ENCODE data around the gene STT3B.
"Not testable (repeated sequence)": the region's sequence is repeated elsewhere in the genome, so short reads cannot be mapped to it uniquely, and the experiment has no call there.

The STT3B gene

DNA sequence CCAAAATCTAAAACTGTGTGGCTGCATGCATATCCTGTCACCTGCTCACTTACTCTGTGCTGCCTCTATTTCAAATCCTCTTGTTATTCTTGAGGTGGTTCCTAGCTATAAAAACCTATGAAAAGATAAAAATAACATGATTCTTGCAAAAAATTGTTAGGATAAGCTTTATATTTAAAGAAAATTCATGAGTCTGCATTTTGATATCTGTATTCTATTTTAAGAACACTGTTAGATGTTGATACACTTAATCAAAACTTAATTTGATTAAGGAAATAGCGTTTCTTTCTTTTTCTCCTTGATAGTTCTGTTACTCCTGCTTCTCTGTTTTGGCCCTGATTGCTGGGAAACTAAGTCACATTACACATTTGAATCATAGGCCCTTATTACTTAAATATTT lies 22.5 kb downstream of the STT3B start:
- DNase-seq: no peak

DNA sequence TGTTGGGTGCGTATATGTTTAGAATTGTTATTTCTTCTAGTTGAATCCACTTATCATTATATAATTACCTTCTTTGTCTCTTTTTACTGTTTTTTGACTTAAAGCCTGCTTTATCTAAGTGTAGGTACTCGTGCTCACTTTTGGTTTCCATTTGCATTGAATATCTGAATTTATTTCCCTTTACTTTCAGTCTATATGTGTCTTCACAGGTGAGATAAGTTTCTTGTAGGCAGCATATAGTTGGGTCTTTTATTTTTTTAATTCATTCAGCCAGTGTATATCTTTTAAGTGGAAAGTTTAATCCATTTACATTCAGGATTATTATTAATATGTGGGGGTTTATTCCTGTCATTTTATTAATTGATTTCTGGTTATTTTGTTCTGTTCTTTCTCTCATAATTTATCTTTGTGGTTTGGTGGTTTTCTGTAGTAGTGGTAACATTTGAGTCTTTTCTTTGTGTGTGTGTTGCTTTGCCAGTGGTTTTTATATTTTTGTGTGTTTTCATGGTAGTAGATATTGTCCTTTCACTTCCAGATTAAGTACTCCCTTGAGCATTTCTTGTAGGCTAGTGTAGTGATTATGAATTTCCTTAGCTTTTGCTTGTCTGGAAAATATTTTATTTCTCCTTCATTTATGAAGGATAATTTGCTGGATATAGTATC lies 27.3 kb downstream of the STT3B start:
- no peak for DNase-seq

DNA sequence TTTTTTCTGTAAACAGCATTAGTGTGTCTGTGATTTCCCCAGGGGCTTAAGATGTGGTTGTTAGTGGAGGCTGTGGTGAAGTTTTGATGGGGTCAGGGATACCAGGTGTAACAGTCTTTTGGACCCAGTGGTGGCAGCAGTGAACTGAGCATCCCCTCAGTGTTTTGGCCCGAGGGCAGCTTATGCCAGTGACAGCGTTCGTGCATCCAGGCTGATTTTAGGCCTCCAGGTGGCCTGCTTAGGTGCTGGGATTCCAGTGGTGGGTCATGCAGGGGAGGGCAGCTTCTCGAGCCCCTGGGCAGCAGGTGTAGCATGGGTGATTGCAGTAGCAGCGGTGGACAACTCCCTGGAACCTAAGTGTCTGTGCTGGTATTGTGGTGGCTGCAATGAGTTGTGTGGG lies 29.2 kb downstream of the STT3B start:
- no peak for DNase-seq

DNA sequence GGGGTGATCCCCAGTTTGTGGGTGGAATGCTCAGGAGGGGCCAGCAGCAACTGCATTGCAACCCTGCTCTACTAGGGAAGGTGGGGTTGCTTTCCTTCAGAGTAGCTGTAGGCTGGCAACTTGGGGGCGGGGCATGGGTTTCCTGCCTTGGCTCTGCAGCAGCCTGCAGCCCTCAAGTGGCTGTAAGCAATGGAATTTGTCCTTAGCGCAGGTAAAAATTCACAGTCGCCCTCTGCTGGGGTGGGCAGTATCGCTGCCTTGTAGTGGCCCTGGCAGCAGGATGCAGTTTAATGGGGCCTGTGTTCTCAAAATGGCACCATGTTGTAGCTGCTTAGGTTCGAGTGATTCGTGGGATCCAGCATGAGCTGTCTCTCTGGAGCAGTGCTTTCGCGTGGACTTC lies 29.8 kb downstream of the STT3B start:
- DNase-seq: no peak

DNA sequence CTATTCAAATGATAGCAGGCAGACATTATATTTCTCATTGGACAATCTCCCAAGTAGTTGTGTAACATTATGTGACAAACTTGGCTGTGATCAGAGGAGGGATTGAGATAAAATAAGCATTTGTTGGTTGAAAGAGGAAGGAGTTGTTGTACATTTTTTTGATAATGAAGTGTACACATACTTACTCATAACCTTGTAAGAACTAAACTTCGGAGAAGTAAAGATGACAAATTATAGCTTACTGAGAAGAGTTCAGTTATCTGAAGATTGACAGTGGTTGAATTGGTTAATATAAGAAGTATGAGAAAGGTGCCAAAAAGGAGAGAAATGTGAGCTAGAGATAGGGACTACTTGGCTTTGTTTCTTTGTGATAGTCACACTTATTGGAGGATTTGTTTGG lies 32.6 kb downstream of the STT3B start:
- DNase-seq: no peak

DNA sequence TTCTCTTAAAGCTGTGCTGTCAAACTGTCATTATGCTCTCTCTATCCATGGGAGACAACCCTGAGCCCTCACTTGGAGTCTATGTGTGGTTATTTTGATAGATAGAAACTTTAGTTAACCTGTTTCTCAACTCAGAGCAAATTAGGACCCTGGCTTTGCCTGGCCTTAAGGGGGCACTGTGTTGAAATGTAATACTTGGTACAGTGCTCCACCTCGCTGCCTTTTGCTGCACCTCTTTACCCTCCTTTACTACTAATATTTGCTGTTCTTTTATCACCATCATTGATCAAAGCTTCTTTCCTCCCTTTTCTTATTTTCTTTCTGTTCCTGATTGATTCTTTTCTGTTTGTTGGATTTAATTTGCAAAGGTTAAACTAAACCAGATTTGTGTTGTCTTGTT lies 34.3 kb downstream of the STT3B start:
- no peak for DNase-seq

DNA sequence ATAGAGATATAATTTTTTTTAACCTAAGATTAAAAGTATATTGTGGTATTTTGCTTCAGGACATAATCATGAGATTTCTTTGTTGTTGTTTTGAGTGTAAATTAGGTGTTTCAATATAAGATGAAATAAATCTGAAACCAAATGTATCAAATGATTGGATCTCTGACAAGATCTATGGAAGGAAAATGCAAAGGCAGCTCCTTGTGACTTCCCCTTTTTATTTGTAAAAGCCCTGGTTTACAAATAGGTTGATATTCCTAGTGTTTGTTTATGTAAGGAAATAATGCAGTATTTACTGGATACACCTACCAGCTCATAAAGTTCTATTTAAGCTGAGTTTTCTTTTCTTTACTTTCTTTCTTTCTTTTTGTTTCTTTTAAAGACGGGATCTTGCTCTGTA lies 35.9 kb downstream of the STT3B start:
- no peak for DNase-seq

DNA sequence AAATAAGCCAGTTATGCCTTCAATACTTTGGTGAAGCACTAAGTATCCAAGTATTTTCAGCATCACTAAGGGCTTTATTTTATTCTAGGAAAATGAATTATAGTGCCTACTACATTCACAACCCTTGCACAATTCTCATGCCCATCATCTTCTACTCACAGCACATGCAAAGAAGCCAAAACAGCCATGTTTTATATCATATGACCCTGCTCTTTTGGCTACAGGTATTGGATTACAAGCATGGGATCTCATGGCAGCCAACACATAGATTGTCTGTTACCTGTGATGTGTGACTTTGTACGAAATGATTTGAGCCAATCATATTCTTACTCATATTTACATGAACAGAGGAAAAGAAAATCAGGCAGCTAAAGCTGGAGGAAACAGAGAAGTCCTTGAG lies 38.6 kb downstream of the STT3B start:
- no peak for DNase-seq

DNA sequence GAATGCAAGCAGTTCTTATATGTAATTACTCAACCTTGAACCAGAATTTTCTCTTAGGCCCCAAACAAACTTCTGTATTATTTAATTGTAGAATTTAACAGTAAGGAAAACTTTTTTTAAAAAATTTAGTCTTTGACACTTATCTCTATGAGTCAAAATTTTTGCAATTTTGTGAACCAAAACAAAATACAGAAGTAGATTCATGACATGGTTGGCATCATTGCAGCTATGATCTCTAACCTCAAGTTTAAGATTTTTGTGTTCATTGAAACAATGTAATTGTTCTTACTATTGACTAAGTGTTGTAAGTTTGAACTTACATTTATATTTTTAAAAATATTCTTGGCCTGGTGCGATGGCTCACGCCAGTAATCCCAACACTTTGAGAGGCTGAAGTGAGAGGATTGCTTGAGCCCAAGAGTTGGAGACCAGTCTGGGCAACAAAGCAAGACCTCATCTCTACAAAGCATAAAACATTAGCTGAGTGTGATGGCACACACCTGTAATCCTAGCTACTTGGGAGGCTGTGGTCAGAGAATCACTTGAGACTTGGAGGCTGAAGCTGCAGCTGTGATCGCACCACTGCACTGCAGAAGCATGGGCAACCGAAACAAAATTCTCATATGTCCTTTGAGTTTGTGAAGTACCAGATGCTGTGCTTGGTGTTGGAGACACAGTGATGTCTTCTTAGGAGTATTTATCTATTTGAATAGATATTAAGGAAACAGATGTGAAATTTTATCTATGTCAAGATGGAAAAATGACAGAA lies 39.7 kb downstream of the STT3B start:
- DNase-seq: no peak

DNA sequence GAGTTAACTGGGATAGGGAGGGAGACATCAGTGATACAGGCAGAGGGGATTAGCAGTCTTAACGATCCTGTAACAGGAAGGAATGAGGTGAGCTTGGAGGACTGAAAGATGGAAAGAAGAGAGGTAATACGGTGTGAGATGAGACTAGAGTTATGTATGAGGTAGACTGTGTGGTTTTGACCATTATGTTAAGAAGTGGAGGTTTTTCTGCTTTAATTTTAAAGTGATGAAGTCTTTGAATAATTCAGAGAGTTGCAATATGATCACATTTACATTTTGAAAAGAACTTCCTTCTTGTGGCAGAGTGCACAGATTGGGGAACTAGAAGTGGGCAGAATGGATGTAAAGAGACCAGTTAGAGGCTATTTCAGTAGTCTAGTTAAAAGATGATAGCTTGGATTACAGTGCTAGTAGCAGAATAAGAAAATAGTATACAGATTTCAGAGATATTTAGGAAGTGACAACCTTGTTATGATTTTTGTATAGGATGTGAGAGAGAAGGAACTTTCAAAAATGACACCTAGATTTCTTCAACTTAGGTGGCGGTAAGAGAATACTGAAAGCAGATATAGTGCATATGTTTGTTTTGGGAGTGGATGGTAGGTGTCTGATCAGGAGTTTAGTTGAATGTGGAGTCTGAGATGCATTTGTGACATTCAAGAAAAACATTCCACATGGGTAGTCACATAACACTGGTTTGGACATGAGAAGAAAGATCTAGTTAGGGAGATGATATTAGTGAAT lies 40.5 kb downstream of the STT3B start:
- DNase-seq: no peak

DNA sequence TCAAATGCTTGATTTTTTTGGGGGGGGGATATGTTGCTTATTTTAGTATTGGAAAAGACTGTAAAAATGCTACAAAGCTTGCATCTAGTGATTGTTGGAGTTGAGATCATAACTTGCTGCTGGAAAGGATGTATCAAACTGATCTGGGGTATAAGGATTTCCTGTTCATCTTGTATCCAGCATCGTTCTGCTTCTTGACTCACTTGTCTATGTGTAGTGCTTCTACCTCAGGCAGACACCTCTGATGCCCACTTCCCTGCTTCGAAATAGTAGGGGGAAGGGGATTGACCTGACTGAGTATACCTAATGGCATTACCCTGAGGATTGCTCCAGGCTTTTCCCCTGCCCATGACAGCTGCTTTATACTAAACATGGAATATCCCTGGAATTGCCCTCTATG lies 42.7 kb downstream of the STT3B start:
- no peak for DNase-seq

DNA sequence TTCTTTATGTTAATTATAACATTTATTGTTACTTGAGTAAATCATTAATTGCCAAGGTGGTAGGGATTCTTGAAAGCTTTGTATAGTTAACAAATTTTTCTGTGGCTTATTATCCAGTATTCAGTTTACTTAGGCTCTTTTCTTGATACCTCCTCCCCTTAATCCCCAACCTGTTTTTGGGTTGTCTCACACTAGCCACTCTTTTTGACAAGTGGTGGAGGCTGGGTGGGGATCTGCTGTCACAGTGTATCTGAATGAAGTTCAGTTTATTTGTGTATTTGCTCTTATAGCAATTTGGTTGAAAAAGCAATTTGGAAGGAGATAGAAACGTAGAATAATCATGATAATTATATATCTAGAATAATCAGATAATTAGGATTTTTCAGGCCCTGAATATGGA lies 43.8 kb downstream of the STT3B start:
- DNase-seq: no peak

DNA sequence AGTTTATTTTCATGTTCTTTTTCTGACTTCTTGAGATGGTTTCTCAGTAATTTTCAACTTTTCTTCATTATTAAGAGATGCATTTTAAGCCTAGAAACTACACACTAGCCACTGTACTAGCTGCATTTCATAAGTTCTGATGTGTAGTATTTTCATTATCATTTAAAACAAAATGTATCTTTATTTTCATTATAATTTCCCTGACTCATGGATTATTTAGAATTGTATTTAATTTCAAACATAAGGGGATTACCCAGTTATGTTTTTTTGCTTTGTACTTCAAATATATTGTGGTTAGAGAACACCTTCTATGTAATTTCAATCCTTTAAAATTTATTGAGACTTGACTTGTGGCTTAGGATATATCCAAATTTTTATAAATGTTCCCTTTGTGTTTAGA lies 44.5 kb downstream of the STT3B start:
- DNase-seq: no peak

DNA sequence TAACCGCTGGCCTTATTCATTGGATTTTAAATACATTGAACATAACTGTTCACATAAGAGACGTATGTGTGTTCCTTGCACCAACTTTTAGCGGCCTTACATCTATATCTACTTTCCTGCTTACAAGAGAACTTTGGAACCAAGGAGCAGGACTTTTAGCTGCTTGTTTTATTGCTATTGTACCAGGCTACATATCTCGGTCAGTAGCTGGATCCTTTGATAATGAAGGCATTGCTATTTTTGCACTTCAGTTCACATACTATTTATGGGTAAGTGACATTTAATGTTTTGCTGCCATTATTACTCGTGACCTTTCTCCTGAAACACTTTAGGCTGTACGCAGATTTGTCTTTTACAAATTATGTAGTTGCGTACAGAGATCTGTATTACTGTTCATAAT lies 47.1 kb downstream of the STT3B start:
- DNase-seq: no peak

DNA sequence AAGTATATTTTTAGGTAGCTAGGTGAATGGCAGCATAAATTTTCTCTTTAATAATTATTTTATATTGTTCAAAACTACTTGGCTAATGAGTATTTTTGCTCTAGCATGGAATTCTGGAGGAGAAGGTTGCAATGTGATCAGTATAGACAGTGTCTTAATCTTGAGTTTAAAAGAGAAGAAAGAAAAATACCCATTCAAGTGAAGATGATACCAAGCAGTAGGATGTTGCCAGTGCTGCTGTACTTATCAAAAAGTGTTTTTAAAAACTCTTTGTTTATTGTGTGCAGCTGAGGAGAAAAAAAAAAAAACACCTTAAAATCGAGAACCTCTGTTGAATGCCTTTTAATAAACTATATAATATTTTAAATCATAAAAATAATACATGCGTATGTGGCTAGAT lies 47.9 kb downstream of the STT3B start:
- DNase-seq: no peak

DNA sequence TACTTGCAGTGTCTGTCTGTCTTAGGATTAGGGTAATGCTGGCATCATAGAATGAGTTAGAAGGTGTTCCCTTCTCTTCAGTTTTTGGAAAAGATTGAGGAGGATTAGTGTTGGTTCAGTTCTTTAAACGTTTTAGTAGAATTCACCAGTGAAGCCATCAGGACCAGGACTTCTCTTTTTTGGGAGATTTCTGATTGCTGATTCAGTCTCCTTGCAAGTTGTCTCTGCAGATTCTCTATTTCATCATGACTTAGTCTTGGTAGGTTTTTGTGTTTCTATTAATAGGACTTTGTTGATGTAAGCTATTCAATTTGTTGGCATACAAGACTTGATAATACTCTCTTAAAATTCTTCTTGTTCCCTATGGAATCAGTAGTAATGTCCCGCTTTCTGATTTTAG lies 48.9 kb downstream of the STT3B start:
- DNase-seq: no peak

DNA sequence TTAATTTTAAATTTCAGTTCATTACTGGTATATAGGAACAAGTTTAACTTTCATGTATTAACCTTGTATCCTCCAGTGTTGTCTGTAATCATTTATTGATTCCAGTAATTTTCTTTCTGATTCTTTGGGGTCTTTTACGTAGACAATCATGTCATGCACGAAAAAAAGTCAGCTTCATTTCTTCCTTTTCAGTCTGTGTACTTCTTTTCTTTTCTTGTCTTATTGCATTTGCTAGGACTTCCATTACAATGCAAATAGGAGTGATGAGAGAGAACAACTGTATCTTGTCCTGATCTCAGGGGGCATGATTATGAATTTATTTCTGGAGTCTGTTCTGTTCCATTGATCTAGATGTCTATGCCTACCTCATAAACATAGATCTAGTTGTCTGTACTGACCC lies 56.5 kb downstream of the STT3B start:
- no peak for DNase-seq

DNA sequence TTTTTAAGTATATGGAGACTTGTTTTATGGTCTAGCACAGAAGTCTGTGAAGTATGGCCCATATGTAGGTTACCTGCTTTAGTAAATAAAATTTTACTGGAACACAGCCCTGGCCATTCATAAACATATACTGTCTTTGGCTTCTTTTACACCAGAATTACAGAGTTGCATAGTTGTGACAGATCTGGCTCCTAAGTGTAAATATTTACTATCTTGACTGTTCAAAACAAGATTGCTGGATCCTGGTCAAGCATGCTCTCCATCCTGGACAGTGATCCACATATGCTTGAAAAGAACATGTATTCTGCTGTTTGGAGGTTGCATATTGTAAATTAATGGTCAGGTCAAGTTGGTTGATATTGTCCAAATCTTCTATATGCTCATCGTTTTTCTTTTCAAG lies 57.9 kb downstream of the STT3B start:
- no peak for DNase-seq

DNA sequence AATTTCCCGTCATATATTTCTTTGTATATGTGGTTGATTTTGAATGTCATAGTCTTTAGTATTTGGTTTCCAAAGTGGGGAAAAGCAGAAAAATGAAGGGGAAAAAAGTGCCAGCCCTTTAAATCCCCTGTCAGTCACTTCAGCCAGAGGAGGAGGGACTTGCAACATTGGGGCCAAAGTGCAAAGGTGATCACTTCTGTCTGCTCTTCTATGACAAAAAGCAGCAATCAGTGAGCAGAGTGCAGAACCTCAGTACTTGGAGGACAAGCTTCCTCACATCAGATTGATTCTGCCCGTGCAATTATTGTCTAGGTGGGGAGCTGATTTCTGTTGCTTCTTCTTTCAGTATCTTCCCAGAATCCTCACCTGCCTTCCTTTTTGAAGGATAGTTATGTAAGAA lies 60.0 kb downstream of the STT3B start:
- DNase-seq: no peak

DNA sequence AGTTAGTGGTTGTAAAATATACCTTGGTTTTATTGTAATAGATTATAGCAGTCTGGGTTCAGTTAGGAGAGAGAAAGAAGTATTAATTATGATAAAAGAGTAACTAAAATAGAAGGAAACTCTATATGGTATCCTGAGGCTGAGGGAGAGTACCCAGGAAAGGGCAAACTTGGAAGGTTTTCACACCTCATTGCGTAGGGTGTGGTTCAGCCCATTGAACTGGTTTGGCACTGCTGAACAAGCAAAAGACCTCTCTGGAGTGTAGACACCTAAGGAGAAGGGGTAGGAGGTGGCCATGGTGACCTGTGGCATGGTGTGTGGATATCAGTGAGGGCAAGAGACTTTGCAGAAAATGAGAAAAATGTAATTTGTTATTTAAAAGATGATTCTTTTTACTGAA lies 63.5 kb downstream of the STT3B start:
- no peak for DNase-seq

DNA sequence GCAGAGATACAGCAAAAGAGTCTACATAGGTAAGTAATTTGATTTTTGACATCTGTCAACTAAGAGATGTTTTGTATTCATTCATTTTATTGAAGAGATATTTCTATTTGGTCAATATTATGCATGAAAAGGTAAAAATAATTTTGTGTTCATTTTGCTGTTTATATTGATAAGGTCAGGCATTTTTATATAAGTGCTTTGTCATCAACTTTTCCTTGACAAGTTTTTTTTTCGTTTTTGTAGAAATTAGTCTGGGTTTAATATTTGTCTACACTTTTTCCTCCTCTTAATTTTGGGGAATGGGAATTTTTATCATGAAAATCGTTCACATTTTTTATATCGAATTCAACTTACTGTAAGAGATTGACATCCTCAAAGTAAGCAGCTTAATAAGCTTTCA lies 67.7 kb downstream of the STT3B start:
- DNase-seq: no peak

DNA sequence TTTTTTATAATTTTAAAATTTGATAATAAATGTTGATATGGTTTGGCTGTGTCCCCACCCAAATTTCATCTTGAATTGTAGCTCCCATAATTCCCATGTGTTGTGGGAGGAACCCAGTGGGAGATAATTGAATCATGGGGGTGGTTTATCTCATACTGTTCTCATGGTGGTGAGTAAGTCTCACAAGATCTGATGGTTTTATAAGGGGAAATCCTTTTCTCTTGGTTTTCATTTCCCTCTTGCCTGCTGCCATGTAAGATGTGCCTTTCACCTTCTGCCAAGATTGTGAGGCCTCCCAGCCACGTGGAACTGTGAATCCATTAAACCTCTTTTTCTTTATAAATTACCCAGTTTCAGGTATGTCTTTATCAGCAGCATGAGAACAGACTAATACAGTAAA lies 72.6 kb downstream of the STT3B start:
- not testable (repeated sequence) for DNase-seq

DNA sequence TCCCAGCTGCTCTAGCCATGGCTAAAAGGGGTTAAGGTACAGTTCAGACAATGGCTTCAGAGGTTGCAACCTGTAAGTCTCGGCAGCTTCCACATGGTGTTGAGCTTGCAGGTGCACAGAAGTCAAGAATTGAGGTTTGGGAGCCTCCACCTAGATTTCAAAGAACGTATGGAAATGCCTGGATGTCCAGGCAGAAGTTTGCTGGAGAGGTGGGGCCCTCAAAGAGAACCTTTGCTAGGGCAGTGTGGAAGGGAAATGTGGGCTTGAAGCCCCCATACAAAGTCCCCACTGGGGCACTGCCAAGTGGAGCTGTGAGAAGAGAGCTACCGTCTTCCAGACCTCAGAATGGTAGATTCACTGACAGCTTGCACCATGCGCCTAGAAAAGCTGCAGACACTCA lies 73.7 kb downstream of the STT3B start:
- no peak for DNase-seq

DNA sequence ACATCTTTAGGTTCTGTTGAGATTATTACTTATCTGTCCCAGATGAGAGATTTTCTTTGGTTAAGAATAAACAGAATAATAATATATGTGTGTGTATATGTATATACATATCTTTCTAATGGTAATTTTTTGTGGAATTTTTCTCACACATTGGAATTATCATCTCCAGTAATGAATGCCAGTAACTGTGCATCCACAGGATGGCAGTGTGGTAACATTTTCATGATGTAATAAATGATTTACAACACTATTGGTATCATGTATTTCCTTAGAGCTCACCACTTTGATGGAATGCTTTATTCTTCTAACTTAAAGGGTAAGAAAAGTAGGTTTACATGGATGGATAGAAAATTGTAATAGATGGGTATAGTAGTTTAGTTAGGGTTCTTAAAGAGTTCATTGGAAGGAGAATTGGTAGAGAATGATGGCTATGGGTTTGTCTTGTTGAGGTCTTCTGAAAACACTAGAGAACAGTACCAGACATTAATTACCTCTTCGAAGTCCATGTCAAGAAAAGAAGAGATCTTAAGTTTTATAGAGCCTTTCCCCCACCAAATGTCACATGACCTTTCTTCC lies 78.1 kb downstream of the STT3B start:
- no peak for DNase-seq
